ENCODE results near the gene BDP1.

DNA sequence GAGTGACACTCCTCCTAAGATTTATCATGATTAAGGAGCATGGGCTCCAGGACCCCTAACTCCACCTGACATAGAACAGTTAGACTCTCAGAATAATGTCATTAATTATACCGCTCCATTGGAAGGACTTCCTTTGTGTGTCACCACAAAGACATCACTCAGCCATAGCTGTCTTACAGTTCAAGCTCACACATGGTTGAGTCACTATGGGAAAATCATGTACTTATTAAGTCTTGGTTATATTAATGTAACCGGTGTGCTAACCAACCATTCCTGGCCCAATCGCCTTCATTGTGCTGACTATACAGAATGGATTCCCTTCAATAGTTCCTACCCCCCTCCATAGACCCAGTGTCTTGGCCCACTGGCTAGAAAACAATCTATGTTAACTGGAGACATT is 120.8 kb downstream of the BDP1 start:
- TF ChIP-seq GATA2 (IDR thresholded peaks at IDR 0.05; ENCODE audit: low read depth, low read length) (no peak), GATA3 (IDR thresholded peaks at IDR 0.05; ENCODE audit: low read depth, low read length) (no peak)

Measured in SH-SY5Y (cell line).